HG03025 (cell line): ENCODE measurements around the gene NHLH1.

ENCODE experiments used
- ATAC-seq: cut with Tn5 transposase; IDR thresholded peaks from one replicate; pipeline ENCODE4 v1.9.1; 2021; ENCODE audit warnings: mild to moderate bottlenecking, moderate library complexity; ENCODE audit not compliant: unreplicated experiment, low FRiP score

The NHLH1 gene

GRCh38 chr1:160357286-160358002 lies 9.4 kb upstream of the NHLH1 start:
- no peak for ATAC-seq

- ATAC-seq: no peak
Measured at GRCh38 chr1:160358073-160358472, 8.8 kb upstream of the NHLH1 start.

- ATAC-seq: no peak
Measured at GRCh38 chr1:160359559-160360226, 7.2 kb upstream of the NHLH1 start.

GRCh38 chr1:160360227-160360695 lies 6.6 kb upstream of the NHLH1 start:
- ATAC-seq: no peak

GRCh38 chr1:160361199-160361598 lies 5.7 kb upstream of the NHLH1 start:
- ATAC-seq: no peak

- ATAC-seq: no peak
Measured at GRCh38 chr1:160361814-160362167, 5.1 kb upstream of the NHLH1 start.

GRCh38 chr1:160362168-160362957 lies 4.5 kb upstream of the NHLH1 start:
- no peak for ATAC-seq

- ATAC-seq: no peak
Measured at GRCh38 chr1:160363010-160363409, 3.9 kb upstream of the NHLH1 start.

GRCh38 chr1:160363951-160364735 lies 2.7 kb upstream of the NHLH1 start:
- no peak for ATAC-seq

- no peak for ATAC-seq
Measured at GRCh38 chr1:160365325-160365724, 1.5 kb upstream of the NHLH1 start.

GRCh38 chr1:160367516-160367900 lies 637 bp downstream of the NHLH1 start:
- ATAC-seq: no peak

- ATAC-seq: no peak
Measured at GRCh38 chr1:160367934-160368923, 1.4 kb downstream of the NHLH1 start.

GRCh38 chr1:160369087-160369486 lies 2.2 kb downstream of the NHLH1 start:
- ATAC-seq: no peak

- no peak for ATAC-seq
Measured at GRCh38 chr1:160370561-160371345, 3.9 kb downstream of the NHLH1 start.

- no peak for ATAC-seq
Measured at GRCh38 chr1:160371346-160371631, 4.4 kb downstream of the NHLH1 start.

- ATAC-seq: no peak
Measured at GRCh38 chr1:160371756-160372155, 4.9 kb downstream of the NHLH1 start.

- no peak for ATAC-seq
Measured at GRCh38 chr1:160373696-160374095, 6.8 kb downstream of the NHLH1 start.

GRCh38 chr1:160374306-160375110 lies 7.6 kb downstream of the NHLH1 start:
- no peak for ATAC-seq
